T-cell (primary cell): ENCODE data around the gene CEP112. TPM values are rescaled to one million over a fixed set of nuclear protein-coding genes. Genes with fewer than 3 reads are reported as not detected.

ENCODE experiments used
- ATAC-seq, 4 experiments: fragments of 200-7000 bp in 3 of 4; fragments of 150-1000 bp in 1 of 4; cut with Tn5 transposase; replicated peaks in 1 of 4; 1 replicate in 3 of 4; 2 replicates in 1 of 4; pipeline ENCODE4 v1.10.0; 2021; ENCODE audit warnings: moderate library complexity in 3 of 4, mild to moderate bottlenecking in 2 of 4, moderate number of reproducible peaks in 1 of 4
- CTCF ChIA-PET, 2 donors: fragments of 300-600 bp; sonication (Branson Sonifier 250); formaldehyde crosslinking; loops; one replicate each; lab custom pipeline; 2022; ENCODE audit warnings: antibody characterized with exemption in 2 of 2; lab: Charles Lee
- POLR2A ChIA-PET, 2 donors: fragments of 300-600 bp; sonication (Branson Sonifier 250); formaldehyde crosslinking; loops; one replicate each; lab custom pipeline; 2022; ENCODE audit warnings: antibody characterized with exemption in 2 of 2; lab: Charles Lee
- DNase-seq, 35 experiments: peaks; one replicate each; pipeline versions ENCODE4 v3.0.0 to v3.0.0-alpha.2; 2013 to 2023
- H3K27ac ChIP-seq: one replicate; pipeline ENCODE4 v1.5.1; 2013; ENCODE audit warnings: low read length
- H3K27me3 ChIP-seq, 2 experiments: replicated peaks in 1 of 2; 1 replicate in 1 of 2; 2 replicates in 1 of 2; pipeline versions ENCODE4 v1.6.1 to v1.7.0; 2013; ENCODE audit warnings: low read length in 1 of 2, mixed read lengths in 1 of 2; ENCODE audit not compliant: control insufficient read depth in 2 of 2, insufficient read depth in 2 of 2; ENCODE audit errors: extremely low read depth in 1 of 2
- H3K36me3 ChIP-seq, 2 donors: 1 replicate in 1 of 2; 2 replicates in 1 of 2; pipeline versions ENCODE4 v1.6.1 to v1.7.0; 2013; ENCODE audit warnings: low read length in 1 of 2; ENCODE audit not compliant: control insufficient read depth in 2 of 2, insufficient read depth in 1 of 2; ENCODE audit errors: extremely low read depth in 1 of 2
- H3K4me1 ChIP-seq, 2 experiments: 1 replicate in 1 of 2; 2 replicates in 1 of 2; pipeline versions ENCODE4 v1.6.1 to v1.7.0; 2013; ENCODE audit warnings: low read length in 2 of 2, mixed read lengths in 1 of 2; ENCODE audit not compliant: insufficient read depth in 2 of 2, control insufficient read depth in 1 of 2; ENCODE audit errors: extremely low read depth in 1 of 2
- H3K4me3 ChIP-seq, 2 donors: 1 replicate in 1 of 2; 2 replicates in 1 of 2; pipeline versions ENCODE4 v1.5.1 to v1.7.0; 2013; ENCODE audit warnings: mild to moderate bottlenecking in 2 of 2, low read length in 1 of 2, moderate library complexity in 1 of 2; ENCODE audit not compliant: control insufficient read depth in 1 of 2; ENCODE audit errors: extremely low read depth in 1 of 2
- H3K9me3 ChIP-seq: 2 replicates; pipeline ENCODE4 v1.7.0; 2013
- H3K27ac Mint-ChIP-seq, 2 donors: one replicate each; pipeline ENCODE4 v1.8.0; 2020 to 2021; ENCODE audit warnings: mild to moderate bottlenecking in 2 of 2, mixed read lengths in 2 of 2
- H3K27me3 Mint-ChIP-seq, 2 donors: one replicate each; pipeline ENCODE4 v1.8.0; 2021 to 2022; ENCODE audit warnings: mixed read lengths in 2 of 2
- H3K36me3 Mint-ChIP-seq: one replicate; pipeline ENCODE4 v1.8.0; 2021; ENCODE audit warnings: mixed read lengths
- H3K4me1 Mint-ChIP-seq, 3 donors: one replicate each; pipeline ENCODE4 v1.8.0; 2020 to 2022; ENCODE audit warnings: mixed read lengths in 3 of 3, mild to moderate bottlenecking in 1 of 3
- H3K4me3 Mint-ChIP-seq, 3 donors: one replicate each; pipeline ENCODE4 v1.8.0; 2020 to 2022; ENCODE audit warnings: mild to moderate bottlenecking in 3 of 3, mixed read lengths in 3 of 3, moderate library complexity in 3 of 3
- H3K9me3 Mint-ChIP-seq, 3 donors: one replicate each; pipeline ENCODE4 v1.8.0; 2020 to 2022; ENCODE audit warnings: mixed read lengths in 3 of 3
- WGBS: methylation state at CpG from one replicate; pipeline ENCODE4 v1.1.5; 2013; ENCODE audit warnings: missing lambda C conversion rate; ENCODE audit not compliant: insufficient coverage; 5-methylcytosine and 5-hydroxymethylcytosine counted together
- total RNA-seq, 35 experiments: library from RNA in 6 of 35; stranded (reverse) in 6 of 35; fragments of 120-200 nt in 1 of 35; gene quantifications; one replicate each; pipeline versions ENCODE4 v1.2.1 to v1.2.4 and lab custom pipeline; 2013 to 2026

The CEP112 gene
- total RNA-seq, 5 donors from 2014 or later (not counting 1 experiment from before 2014, with no cell fraction given) = 2.4 to 4.9 (median 4.5) TPM

GRCh38 chr17:65696739-65697394 is 495.1 kb downstream of the CEP112 start:
- no peaks in the 10 kb centered on the region for H3K9me3 Mint-ChIP-seq
- Histone ChIP-seq H3K27me3 (no peaks in the 10 kb centered on the region), H3K27ac (no peak overlapping the region), H3K4me3 (no peak overlapping the region), H3K36me3 (no peaks in the 10 kb centered on the region), H3K9me3 (no peaks in the 10 kb centered on the region), H3K4me1 (no peaks in the 10 kb centered on the region)
- ChIA-PET CTCF (no interaction called here), POLR2A (no interaction called here)
- no CpG with 5 or more reads among the region's 6 CpGs for WGBS
- no peak overlapping the region for H3K27ac Mint-ChIP-seq
- H3K4me3 Mint-ChIP-seq = no peak overlapping the region
- DNase-seq (no peak), ATAC-seq (no peak)
- peaks cover 6 to 13% of the 10 kb centered on the region in 2 donors for H3K27me3 Mint-ChIP-seq
- H3K4me1 Mint-ChIP-seq = no peaks in the 10 kb centered on the region
- H3K36me3 Mint-ChIP-seq = no peaks in the 10 kb centered on the region

GRCh38 chr17:65694601-65695000 is 497.3 kb downstream of the CEP112 start:
- no peaks in the 10 kb centered on the region for H3K9me3 Mint-ChIP-seq
- Histone ChIP-seq H3K27me3 (no peaks in the 10 kb centered on the region), H3K4me3 (no peak overlapping the region), H3K27ac (no peak overlapping the region), H3K36me3 (no peaks in the 10 kb centered on the region), H3K9me3 (no peaks in the 10 kb centered on the region), H3K4me1 (peaks cover 5 to 6% of the 10 kb centered on the region in 2 experiments)
- no peak overlapping the region for H3K4me3 Mint-ChIP-seq
- no peak for ATAC-seq
- POLR2A ChIA-PET = no interaction called here
- H3K36me3 Mint-ChIP-seq = no peaks in the 10 kb centered on the region
- peaks cover 0 to 7% of the 10 kb centered on the region in 2 donors for H3K27me3 Mint-ChIP-seq
- H3K4me1 Mint-ChIP-seq = peaks cover 11 to 13% (median 12%) of the 10 kb centered on the region in 3 donors
- 100% methylated on average over 1 of the region's 3 CpGs for WGBS
- DNase-seq = no peak
- H3K27ac Mint-ChIP-seq = no peak overlapping the region
- CTCF ChIA-PET = no interaction called here

GRCh38 chr17:65690626-65691310 is 501.2 kb downstream of the CEP112 start:
- ATAC-seq (no peak), DNase-seq (peak in 3 of 35 experiments; percentile 2 to 17 (median 5))
- H3K27me3 Mint-ChIP-seq = no peaks in the 10 kb centered on the region
- peaks cover 5 to 6% of the 10 kb centered on the region in 2 experiments for H3K4me1 ChIP-seq
- no peaks in the 10 kb centered on the region for H3K36me3 Mint-ChIP-seq
- CTCF ChIA-PET = no interaction called here
- H3K36me3 ChIP-seq = no peaks in the 10 kb centered on the region
- peaks cover 11 to 13% (median 12%) of the 10 kb centered on the region in 3 donors for H3K4me1 Mint-ChIP-seq
- H3K4me3 Mint-ChIP-seq = no peak overlapping the region
- 86% methylated on average over 6 of the region's 6 CpGs for WGBS
- H3K9me3 Mint-ChIP-seq = no peaks in the 10 kb centered on the region
- no peak overlapping the region for H3K27ac Mint-ChIP-seq
- H3K4me3 ChIP-seq = no peak overlapping the region
- no peaks in the 10 kb centered on the region for H3K27me3 ChIP-seq
- POLR2A ChIA-PET = interaction anchor here in 1 of 2 donors (0.5 kb wide), 1 partner anchor 168 kb away, joined by 4 read pairs; no protein-coding TSS in a partner anchor
- H3K9me3 ChIP-seq = no peaks in the 10 kb centered on the region
- no peak overlapping the region for H3K27ac ChIP-seq

- no peaks in the 10 kb centered on the region for H3K9me3 ChIP-seq
- ChIA-PET CTCF (no interaction called here), POLR2A (no interaction called here)
- ATAC-seq (no peak), DNase-seq (no peak)
- no peaks in the 10 kb centered on the region for H3K36me3 Mint-ChIP-seq
- H3K9me3 Mint-ChIP-seq = no peaks in the 10 kb centered on the region
- H3K4me1 Mint-ChIP-seq = peaks cover 11 to 13% (median 12%) of the 10 kb centered on the region in 3 donors
- H3K27me3 ChIP-seq = no peaks in the 10 kb centered on the region
- no peak overlapping the region for H3K27ac Mint-ChIP-seq
- WGBS = 100% methylated on average over 1 of the region's 2 CpGs
- no peak overlapping the region for H3K4me3 ChIP-seq
- H3K36me3 ChIP-seq = no peaks in the 10 kb centered on the region
- no peaks in the 10 kb centered on the region for H3K27me3 Mint-ChIP-seq
- H3K4me1 ChIP-seq = peaks cover 5 to 6% of the 10 kb centered on the region in 2 experiments
- H3K27ac ChIP-seq = no peak overlapping the region
- no peak overlapping the region for H3K4me3 Mint-ChIP-seq
These were observed 503.6 kb downstream of the CEP112 start for GRCh38 chr17:65688307-65688706.

- Histone ChIP-seq H3K27me3 (no peaks in the 10 kb centered on the region), H3K9me3 (no peaks in the 10 kb centered on the region), H3K36me3 (no peaks in the 10 kb centered on the region), H3K27ac (no peak overlapping the region), H3K4me3 (no peak overlapping the region), H3K4me1 (no peaks in the 10 kb centered on the region)
- Mint-ChIP-seq H3K27me3 (no peaks in the 10 kb centered on the region), H3K4me3 (no peak overlapping the region), H3K36me3 (no peaks in the 10 kb centered on the region), H3K27ac (no peak overlapping the region), H3K4me1 (peaks cover 0 to 2% (median 0%) of the 10 kb centered on the region in 3 donors), H3K9me3 (peaks cover 0 to 7% (median 0%) of the 10 kb centered on the region in 3 donors)
- CTCF ChIA-PET = no interaction called here
- no peak for ATAC-seq
- no peak for DNase-seq
- POLR2A ChIA-PET = no interaction called here
- WGBS = no CpG with 5 or more reads among the region's 1 CpG
These were observed 506.8 kb downstream of the CEP112 start for GRCh38 chr17:65685110-65685509.

GRCh38 chr17:65684631-65685030 is 507.3 kb downstream of the CEP112 start:
- Mint-ChIP-seq H3K27me3 (no peaks in the 10 kb centered on the region), H3K4me1 (no peaks in the 10 kb centered on the region), H3K36me3 (no peaks in the 10 kb centered on the region), H3K27ac (no peak overlapping the region), H3K9me3 (peaks cover 0 to 7% (median 0%) of the 10 kb centered on the region in 3 donors), H3K4me3 (no peak overlapping the region)
- Histone ChIP-seq H3K9me3 (no peaks in the 10 kb centered on the region), H3K36me3 (no peaks in the 10 kb centered on the region), H3K4me3 (no peak overlapping the region), H3K4me1 (no peaks in the 10 kb centered on the region), H3K27me3 (no peaks in the 10 kb centered on the region), H3K27ac (no peak overlapping the region)
- CTCF ChIA-PET = no interaction called here
- POLR2A ChIA-PET = no interaction called here
- ATAC-seq = no peak
- DNase-seq = no peak
- 100% methylated on average over 1 of the region's 4 CpGs for WGBS
